NCI-H1694 (cell line): ENCODE data around the gene EFHD1.
"Not testable (repeated sequence)": the region's sequence is repeated elsewhere in the genome, so short reads cannot be mapped to it uniquely, and the experiment has no call there.

ENCODE experiments used
- DNase-seq: peaks from one replicate; lab custom pipeline; 2025; lab: John Stamatoyannopoulos, UW

Gene EFHD1

GRCh38 chr2:232621186-232621585, 12.2 kb upstream of the EFHD1 start:
- DNase-seq = no peak

- no peak for DNase-seq
These were observed 10.8 kb upstream of the EFHD1 start for GRCh38 chr2:232622563-232622962.

DNA sequence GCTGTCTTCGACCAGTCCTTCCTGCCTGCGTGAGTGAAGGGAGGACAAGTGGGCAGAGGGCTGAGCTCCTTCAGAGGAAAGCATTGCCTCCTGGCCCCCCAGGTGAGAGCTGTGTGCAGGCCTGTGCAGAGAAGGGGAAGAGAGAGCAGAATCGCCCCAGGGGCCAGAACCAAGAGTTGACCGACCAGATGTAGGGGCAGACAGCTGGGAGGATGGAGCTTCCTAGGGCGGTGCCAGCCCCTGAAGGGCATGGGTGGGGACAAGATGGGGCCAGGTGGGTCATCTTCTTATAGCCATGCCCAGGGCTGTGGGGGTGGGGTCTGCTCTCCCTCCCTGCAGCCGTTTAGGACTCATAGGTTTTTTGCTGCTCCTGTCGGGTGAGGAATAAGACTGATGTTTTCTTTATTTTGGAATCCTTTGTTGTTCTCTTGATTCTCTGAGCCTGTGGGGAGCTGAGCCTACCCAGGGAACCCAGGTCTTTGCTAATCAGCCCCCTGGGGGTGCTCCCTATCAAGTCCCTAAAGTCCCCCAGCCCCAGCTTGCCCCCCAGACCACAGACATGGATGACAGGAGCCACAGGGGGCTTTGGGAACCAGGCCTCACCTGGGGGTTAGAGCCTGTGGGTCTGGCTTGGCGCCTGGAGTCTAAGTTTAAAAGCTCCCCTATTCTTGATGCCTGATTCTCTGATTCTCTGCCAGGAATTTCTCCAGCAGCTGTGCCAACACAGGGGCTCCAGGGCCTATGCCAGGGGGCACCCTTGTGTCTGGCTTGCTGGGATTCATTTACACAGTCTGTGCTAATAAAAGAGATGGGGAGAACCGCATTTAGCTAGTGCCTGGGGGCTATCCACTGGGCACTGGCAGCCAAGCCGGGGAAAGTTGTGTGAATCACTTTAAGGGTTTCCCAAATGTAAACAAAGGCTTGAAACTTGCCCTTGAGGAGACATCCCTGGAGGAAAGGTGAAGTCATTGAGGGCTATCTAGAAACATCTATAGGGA, 9.3 kb upstream of the EFHD1 start:
- peak; percentile 24 for DNase-seq

- no peak for DNase-seq
These were observed 6.8 kb upstream of the EFHD1 start for GRCh38 chr2:232626584-232626983.

- DNase-seq = no peak
These were observed 4.8 kb upstream of the EFHD1 start for GRCh38 chr2:232628466-232629128.

DNA sequence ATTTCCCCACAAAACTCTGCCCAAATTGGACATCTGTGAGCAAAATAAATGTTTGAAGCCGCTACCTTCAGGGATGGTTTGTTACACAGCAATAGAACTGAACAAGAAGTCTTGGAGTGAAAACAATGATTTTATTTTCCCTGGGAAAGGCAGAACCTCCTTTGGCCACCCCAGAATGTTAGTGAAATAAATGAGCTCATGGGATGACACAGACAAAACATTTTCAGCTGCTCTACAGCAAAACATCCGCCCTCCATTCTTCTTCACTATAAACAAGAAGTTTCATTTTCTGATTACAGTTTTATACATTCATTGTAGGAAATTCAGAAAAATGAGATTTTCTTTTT, 4.3 kb upstream of the EFHD1 start:
- DNase-seq = no peak

DNA sequence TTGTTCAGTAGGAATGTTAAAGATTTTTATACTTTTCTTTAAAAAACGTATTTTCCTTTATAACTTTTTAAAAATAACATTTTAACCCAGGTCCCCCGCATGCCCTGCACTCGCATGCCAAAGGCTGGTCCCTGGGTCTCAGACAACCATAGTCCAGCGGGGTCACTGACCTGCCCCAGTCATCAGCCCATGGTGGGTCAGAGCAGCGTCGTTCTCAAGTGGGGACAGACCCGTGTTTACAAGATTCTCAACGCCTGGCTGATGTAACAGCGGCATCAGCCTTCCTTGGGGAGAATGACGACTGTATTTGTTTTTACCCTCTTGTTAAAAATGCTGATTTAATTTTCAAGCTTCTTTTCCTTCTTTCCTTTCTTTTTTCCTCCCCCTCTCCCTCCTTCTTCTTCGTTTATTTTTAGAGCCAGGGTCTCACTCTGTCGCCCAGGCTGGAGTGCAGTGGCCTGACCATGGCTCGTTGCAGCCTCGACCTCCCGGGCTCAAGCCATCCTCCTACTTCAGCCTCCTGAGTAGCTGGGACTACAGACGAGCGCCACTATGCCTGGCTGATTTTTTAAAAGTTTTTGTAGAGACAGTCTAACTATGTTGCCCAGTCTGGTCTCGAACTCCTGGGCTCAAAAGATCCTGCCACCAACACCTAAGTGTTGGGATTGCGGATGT, 1.0 kb upstream of the EFHD1 start:
- no peak for DNase-seq

- peak; percentile 19 for DNase-seq
These were observed 446 bp upstream of the EFHD1 start for GRCh38 chr2:232632904-232633412.

DNA sequence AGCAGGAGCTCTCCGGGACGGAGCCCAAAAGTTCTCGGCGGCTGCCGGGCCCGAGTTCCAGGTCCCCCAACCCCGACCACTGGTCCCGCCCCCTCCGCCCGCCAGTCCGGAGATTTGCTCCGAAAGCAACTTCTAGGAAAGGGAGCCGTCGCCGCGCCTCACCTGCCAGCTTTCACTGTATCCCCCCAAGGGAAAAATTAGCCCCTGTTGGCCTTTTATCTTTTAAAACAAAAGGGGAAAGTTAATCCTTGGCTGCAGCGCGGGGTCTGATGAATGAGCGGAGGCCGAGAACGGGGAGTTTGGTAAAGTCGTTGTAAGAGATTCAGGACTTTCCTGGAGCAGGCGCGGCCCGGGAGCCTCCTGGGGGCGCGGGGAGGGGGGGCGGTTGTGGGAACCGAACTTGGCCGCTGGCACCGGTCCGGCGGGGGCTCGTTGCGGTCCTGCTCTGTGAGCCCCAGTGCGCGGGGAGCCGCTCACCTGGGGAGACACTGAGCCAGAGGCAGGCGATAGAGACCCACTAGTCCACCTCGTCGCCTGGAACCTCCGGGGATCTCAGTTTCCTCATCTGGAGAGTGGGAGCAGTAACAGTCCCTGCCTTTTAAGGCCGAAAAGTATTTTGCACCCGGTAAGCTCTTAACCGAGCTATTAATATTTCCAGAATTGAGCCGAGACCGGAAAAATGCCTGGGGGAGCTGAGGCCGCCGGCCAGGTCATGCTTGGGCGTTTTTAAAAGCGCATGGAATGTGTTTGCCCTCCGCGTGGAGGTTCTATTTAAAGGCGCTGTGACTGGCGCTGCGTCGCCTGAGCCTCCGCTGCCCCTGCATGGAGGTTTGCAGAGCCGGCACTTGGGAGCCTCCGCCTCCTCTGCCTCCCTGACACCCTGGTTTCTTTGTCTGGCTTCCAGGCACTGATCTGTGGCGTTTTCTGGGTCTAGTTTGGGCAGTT, 1.1 kb downstream of the EFHD1 start:
- DNase-seq = no peak

GRCh38 chr2:232635376-232635775, 2.0 kb downstream of the EFHD1 start:
- not testable (repeated sequence) for DNase-seq

DNA sequence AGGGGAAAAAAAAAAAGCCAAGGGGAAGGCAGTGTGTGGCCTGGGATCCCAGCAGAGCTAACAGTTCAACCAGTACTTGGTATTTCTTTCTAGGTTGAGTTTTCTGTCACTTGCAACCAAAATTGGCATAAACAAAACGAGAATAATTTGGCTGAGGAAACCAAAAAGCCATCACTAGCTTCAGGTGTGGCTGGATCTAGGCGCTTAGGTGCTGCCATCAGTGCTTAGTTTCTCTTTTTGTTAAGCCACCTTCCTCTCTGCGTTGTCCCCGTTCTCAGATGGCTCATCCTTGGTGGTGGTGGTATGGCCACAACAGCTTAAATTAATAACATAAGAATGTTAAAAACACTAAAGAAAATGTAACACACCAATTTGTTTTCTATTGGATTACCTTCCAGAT, 2.4 kb downstream of the EFHD1 start:
- no peak for DNase-seq

- DNase-seq = no peak
These were observed 3.5 kb downstream of the EFHD1 start for GRCh38 chr2:232636788-232637420.

- no peak for DNase-seq
These were observed 4.6 kb downstream of the EFHD1 start for GRCh38 chr2:232637866-232638583.

GRCh38 chr2:232641153-232641848, 7.9 kb downstream of the EFHD1 start:
- no peak for DNase-seq

- DNase-seq = no peak
These were observed 9.7 kb downstream of the EFHD1 start for GRCh38 chr2:232643147-232643425.

DNA sequence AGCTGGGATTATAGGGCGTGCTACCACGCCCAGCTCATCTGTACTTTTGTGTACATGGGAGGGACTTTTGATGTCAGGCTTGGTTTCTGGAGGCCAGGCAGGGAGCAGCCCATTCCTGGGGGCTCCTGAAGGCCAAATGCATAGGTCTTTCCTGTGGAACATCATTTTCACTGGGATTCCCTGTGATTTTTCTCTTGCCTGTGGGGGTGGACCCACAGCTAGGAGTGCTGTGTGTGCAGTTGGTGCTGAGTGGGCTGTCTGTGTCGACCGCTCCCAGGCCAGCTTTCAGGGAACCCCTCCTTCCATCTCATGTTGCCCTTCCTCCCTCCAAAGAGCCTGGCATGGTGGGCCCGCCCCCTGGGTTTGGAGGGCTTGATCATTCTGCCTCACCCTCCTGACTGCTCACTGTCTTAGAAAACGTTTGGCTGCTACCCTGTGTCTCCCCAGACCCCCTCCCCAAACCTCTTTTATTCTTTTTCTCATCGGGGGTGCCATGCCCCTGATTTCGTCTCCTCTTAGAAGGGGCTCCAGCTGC, 10.5 kb downstream of the EFHD1 start:
- no peak for DNase-seq

DNA sequence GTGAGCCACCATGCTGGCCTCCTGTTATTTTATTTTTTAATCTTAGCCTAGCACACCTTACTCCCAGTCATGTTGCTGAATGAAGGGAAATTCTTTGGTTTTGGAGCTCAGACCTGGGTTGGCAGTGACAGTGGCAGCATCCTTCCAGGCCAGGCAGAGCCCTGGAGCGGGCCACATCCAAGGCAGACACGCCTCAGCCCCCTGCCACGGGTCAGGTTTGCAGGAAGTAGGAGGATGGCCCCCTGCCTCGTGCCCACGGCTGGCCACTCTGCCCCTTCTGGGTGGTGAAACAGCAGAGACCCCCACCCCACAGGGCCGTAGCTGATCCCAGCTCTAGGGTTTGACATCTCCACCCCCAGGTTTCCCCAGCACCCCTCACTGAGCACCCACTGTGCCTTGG, 11.7 kb downstream of the EFHD1 start:
- DNase-seq = no peak

DNA sequence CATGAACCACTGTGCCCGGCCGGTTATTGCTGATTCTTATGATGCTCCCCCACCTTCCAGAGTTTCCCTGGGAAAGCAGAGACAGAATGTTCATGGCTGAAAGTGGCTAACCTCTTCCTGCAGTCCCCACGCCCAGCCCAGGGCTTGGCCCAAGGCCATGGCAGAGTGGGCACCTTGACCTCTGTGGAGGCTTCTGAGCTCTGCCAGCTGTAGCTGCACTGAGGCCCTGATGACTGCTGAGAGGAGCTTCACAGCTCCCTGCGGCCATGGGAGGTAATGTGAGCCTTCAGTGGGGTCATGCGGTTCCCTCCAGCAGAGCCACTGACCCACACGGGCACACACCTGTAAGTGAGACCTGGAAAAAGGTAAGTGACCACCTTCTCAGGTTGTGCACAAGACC, 13.3 kb downstream of the EFHD1 start:
- no peak for DNase-seq

GRCh38 chr2:232647261-232647660, 13.9 kb downstream of the EFHD1 start:
- DNase-seq = no peak

- DNase-seq = no peak
These were observed 15.6 kb downstream of the EFHD1 start for GRCh38 chr2:232649033-232649432.
